ENCODE measurements around the gene PRCC.

Gene PRCC

GRCh38 chr1:156801409-156802121 lies 34.2 kb downstream of the PRCC start:
- no peak for DNase-seq

GRCh38 chr1:156802421-156802935 lies 35.1 kb downstream of the PRCC start:
- DNase-seq = no peak

DNA sequence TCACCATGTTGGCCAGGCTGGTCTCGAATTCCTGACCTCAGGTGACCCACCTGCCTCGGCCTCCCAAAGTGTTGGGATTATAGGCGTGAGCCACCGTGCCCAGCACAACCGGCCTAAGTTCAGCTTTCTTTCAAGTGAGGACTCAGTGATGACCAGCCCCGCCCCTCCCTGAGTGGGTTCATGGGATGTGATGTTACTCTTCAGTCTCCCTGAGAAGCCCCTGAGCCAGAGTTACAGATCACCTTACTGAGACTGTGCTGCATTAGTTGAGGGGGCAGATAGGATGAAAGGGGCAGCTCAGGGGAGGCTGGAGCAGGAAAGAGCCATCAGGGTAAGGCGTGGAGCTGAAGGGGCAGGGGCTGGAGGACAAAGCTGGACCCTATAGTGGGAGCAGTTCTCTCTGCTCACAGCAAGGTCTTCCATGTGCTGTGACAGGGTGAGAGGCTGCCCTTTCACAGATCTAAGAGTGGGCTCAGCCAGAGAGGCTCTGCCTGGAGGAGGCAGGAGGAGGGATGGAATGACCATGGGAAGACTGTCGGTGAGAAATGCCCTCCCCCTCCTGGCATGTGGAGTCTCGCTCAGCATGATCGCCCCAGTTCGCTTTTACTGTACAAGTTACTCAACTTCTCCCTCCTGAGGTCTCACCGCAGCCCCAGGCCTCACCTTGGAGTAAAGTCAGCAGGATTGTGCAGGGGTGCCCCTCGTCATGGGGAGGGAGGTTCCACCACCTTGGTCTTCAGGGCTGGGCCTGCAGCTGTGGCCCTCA lies 35.9 kb downstream of the PRCC start:
- DNase-seq = no peak

GRCh38 chr1:156804026-156804425 lies 36.7 kb downstream of the PRCC start:
- DNase-seq = no peak

- no peak for DNase-seq
These were observed 37.4 kb downstream of the PRCC start for GRCh38 chr1:156804572-156805243.

GRCh38 chr1:156805766-156806511 lies 38.6 kb downstream of the PRCC start:
- no peak for DNase-seq

DNA sequence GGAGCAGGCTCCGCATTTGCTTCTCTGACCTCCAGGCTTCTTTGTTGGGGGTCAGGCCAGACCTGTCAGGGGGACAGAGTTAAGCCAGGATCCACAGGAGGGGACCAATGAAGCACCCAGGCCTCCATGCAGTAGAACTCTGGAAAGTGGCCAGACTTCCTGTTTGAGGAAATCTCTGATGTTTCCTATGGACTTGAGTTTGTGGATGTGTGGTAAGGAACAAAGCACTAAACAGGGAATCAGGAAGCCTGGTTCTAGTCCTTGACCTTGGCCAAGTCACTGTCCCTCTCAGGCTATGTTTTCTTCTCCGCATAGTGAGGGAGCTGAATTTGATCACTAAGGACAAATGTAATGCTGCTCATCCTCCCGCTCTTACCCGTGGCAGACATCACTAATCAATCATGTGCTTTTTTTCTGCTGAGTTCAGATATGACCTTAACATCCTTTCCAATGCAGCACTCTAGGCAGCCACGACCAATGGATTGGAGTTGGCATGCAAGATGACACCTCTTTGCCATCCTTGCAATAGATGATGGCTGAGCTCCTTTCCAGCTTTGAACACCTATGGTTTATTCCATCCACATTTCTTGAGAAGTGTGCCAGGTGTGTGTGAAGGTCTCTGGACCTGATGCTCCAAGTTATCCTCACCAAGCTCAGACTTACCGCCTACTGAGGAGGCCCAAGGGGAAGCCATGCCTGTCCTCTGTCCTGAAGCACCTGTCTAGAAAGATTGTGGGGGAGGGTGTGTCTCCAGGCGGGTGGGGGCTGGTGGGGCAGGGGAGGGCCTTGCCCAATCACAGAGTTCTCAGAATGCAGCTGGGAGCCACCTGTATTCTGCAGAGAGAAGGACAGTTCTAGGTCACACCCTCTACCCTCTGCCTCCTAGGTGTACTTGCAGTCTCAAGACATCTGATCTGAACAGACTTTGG lies 39.4 kb downstream of the PRCC start:
- no peak for DNase-seq

DNA sequence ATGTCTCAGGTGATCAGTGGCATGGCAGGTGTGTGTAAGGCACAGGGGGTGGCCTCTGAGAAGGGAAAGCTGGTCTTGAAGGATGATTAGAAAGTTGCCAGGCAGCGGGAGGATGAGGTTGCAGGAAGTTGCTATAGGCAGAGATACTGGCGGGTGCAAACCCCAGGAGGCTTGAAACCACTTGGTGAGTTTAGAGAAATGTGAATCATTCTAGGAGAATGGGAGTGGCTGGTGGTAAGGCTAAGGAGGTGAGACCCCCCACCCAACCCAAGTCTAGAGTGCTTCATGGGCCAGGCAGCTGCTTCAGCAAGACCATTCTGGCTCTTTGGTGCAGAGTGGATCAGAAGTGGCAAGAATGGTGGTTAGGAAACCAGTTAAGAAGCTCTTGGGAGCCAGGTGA lies 40.3 kb downstream of the PRCC start:
- DNase-seq = no peak

GRCh38 chr1:156808186-156809030 lies 41.1 kb downstream of the PRCC start:
- no peak for DNase-seq

- DNase-seq = no peak
These were observed 41.9 kb downstream of the PRCC start for GRCh38 chr1:156809281-156809680.

GRCh38 chr1:156809711-156810366 lies 42.5 kb downstream of the PRCC start:
- DNase-seq = no peak

- no peak for DNase-seq
These were observed 43.8 kb downstream of the PRCC start for GRCh38 chr1:156811168-156811567.

DNA sequence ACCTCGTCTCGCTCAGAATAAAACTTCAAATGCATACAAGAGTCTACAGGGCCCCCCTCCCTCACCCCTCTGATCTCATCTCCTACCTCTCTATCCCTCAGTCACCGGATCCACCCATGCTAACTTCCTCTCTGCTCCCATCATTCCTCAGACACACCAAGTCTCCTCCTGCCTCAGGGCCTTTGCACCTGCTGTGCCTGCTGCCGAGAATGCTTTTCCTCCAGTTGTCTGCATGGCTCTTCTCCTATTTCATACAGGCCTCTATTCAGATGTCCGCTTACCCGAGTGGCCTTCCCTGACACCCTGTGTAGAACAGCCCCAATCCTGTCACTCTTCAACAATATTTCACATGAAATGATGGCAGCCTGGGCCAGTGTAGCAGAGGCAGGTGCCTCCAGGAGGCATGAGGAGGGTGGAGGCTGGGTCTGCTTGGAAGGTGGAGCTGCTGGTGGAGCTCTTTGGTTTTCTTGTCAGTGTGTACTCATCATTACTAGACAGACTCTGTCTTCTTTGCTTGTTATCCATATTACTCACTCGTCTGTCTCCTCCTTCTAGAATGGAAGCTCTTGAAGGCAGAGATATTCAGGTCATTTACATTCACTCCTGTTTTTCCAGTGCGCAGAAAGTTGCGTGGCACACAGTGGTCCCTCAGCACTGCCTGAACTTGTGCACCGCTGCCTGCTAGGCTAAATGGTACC lies 45.1 kb downstream of the PRCC start:
- DNase-seq = no peak

DNA sequence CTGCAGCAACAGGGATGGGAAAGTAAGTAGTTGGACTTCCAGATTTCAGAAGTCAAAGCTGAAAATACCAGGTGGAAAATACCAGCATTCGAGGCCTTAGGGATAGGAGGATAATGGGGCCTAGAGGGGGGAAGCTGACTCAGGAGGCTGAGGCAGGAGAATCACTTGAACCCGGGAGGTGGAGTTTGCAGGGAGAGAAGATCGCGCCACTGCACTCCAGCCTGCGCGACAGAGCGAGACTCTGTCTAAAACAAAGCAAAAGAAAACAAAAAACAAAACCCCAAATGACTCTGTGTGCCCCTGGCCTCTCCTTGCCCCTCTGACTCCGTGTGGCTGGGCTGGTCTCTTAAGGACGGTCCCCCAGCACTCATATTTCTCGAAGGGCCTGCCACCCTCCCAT lies 46.0 kb downstream of the PRCC start:
- DNase-seq = no peak

- peak in 3 of 4 experiments; percentile 28 to 57 (median 42) for DNase-seq
These were observed 46.6 kb downstream of the PRCC start for GRCh38 chr1:156813750-156814570.

GRCh38 chr1:156814571-156815260 lies 47.4 kb downstream of the PRCC start:
- no peak for DNase-seq

- DNase-seq = no peak
These were observed 48.0 kb downstream of the PRCC start for GRCh38 chr1:156815307-156815826.

- no peak for DNase-seq
These were observed 48.7 kb downstream of the PRCC start for GRCh38 chr1:156815961-156816422.

Measured in activated naive CD4-positive, alpha-beta T cell (primary cell).